ENCODE measurements around the gene SPRED2.

Gene SPRED2

DNA sequence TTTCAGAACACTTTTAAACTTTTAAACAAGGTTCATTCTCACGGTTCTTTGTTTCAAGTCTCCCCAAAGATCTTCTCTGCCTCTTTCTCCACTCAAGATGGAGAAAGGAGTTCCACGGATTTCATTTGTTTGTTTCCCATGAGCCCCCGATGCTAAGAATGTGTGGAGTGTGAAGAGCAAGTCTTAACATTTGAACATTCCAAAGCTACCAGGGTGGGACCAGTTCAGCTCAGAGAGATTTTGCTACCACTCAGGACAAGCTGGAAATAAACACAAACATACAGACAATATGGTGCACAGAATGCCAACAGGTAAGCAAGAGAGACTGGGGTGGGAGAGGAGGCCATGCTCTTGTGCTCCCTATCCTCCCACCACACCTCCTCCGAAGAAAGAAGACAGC, 56.7 kb downstream of the SPRED2 start:
- H3K9ac ChIP-seq (ENCODE audit: insufficient read length) = no peak overlapping the region
- DNase-seq (ENCODE audit: low read depth, low spot score) = no peak
- no peak overlapping the region for H3K4me3 ChIP-seq
- TF ChIP-seq FOXP2 (optimal IDR thresholded peaks at IDR 0.05; ENCODE audit: control extremely low read depth, extremely low read length, insufficient read depth) = no peak
- no peak for TF ChIP-seq POLR2AphosphoS5 (IDR thresholded peaks at IDR 0.05; ENCODE audit: borderline replicate concordance, low read depth, low read length)
- no peak for TF ChIP-seq EZH2 (IDR thresholded peaks at IDR 0.05)
- no peak overlapping the region for H3K27ac ChIP-seq
- no peaks in the 10 kb centered on the region for H3K36me3 ChIP-seq (ENCODE audit: insufficient read depth, low read length)
- H3K9me3 ChIP-seq (ENCODE audit: low read depth, low read length) = no peaks in the 10 kb centered on the region

GRCh38 chr2:65374999-65375398, 57.4 kb downstream of the SPRED2 start:
- Histone ChIP-seq H3K4me3 (no peak overlapping the region), H3K36me3 (ENCODE audit: insufficient read depth, low read length) (no peaks in the 10 kb centered on the region), H3K9ac (ENCODE audit: insufficient read length) (no peak overlapping the region), H3K9me3 (ENCODE audit: low read depth, low read length) (no peaks in the 10 kb centered on the region), H3K27ac (no peak overlapping the region)
- no peak for TF ChIP-seq FOXP2 (optimal IDR thresholded peaks at IDR 0.05; ENCODE audit: control extremely low read depth, extremely low read length, insufficient read depth)
- TF ChIP-seq EZH2 (IDR thresholded peaks at IDR 0.05) = no peak
- no peak for TF ChIP-seq POLR2AphosphoS5 (IDR thresholded peaks at IDR 0.05; ENCODE audit: borderline replicate concordance, low read depth, low read length)
- DNase-seq (ENCODE audit: low read depth, low spot score) = no peak

DNA sequence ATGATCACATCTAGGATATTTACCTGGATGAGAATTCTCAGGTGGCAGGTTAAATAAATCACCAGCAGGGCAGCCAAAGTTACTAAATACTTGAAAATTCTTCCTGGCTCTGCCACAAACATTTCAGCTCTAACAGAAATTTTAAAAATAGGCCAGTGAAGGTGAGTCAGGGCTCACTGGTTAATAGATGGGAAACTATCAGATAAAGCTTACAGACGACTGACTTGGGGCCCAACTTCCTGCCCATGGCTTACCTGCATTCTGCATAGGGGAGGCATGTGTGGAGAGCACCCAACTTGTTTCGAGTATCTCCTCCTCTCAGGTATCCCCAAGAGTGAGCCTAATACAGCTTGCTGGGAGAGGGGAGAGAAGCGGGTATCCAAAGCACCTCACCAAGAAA, 57.8 kb downstream of the SPRED2 start:
- H3K9ac ChIP-seq (ENCODE audit: insufficient read length) = no peak overlapping the region
- no peak overlapping the region for H3K27ac ChIP-seq
- no peak for DNase-seq (ENCODE audit: low read depth, low spot score)
- no peaks in the 10 kb centered on the region for H3K36me3 ChIP-seq (ENCODE audit: insufficient read depth, low read length)
- TF ChIP-seq POLR2AphosphoS5 (IDR thresholded peaks at IDR 0.05; ENCODE audit: borderline replicate concordance, low read depth, low read length) (no peak), EZH2 (IDR thresholded peaks at IDR 0.05) (no peak), FOXP2 (optimal IDR thresholded peaks at IDR 0.05; ENCODE audit: control extremely low read depth, extremely low read length, insufficient read depth) (no peak)
- H3K4me3 ChIP-seq = no peak overlapping the region
- H3K9me3 ChIP-seq (ENCODE audit: low read depth, low read length) = no peaks in the 10 kb centered on the region

GRCh38 chr2:65373365-65373918, 59.0 kb downstream of the SPRED2 start:
- no peak for DNase-seq (ENCODE audit: low read depth, low spot score)
- Histone ChIP-seq H3K36me3 (ENCODE audit: insufficient read depth, low read length) (no peaks in the 10 kb centered on the region), H3K27ac (no peak overlapping the region), H3K9me3 (ENCODE audit: low read depth, low read length) (no peaks in the 10 kb centered on the region), H3K4me3 (no peak overlapping the region), H3K9ac (ENCODE audit: insufficient read length) (no peak overlapping the region)
- TF ChIP-seq EZH2 (IDR thresholded peaks at IDR 0.05) = no peak
- TF ChIP-seq FOXP2 (optimal IDR thresholded peaks at IDR 0.05; ENCODE audit: control extremely low read depth, extremely low read length, insufficient read depth) = no peak
- TF ChIP-seq POLR2AphosphoS5 (IDR thresholded peaks at IDR 0.05; ENCODE audit: borderline replicate concordance, low read depth, low read length) = no peak

DNA sequence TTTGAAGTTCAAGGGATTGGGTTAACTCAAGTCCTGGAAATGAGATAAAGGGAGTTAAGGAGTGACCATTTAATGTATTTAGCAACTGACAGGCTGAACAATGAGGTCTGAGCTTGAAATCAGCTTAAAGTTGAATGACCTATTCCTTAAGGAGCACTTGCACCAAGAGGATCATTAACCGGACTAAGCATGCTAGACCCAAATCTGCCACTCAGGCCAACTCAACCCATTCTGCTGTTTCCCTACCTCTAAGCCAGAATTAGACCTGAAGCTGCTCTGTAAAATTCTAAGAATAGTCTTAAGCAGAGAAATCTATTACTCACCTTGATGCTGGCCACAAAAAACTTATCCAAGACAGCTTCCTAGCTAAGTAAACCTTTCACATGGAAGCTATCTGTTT, 59.8 kb downstream of the SPRED2 start:
- no peak for TF ChIP-seq POLR2AphosphoS5 (IDR thresholded peaks at IDR 0.05; ENCODE audit: borderline replicate concordance, low read depth, low read length)
- TF ChIP-seq FOXP2 (optimal IDR thresholded peaks at IDR 0.05; ENCODE audit: control extremely low read depth, extremely low read length, insufficient read depth) = no peak
- TF ChIP-seq EZH2 (IDR thresholded peaks at IDR 0.05) = no peak
- DNase-seq (ENCODE audit: low read depth, low spot score) = no peak
- Histone ChIP-seq H3K36me3 (ENCODE audit: insufficient read depth, low read length) (no peaks in the 10 kb centered on the region), H3K4me3 (no peak overlapping the region), H3K27ac (no peak overlapping the region), H3K9ac (ENCODE audit: insufficient read length) (no peak overlapping the region), H3K9me3 (ENCODE audit: low read depth, low read length) (no peaks in the 10 kb centered on the region)

GRCh38 chr2:65371074-65371434, 61.3 kb downstream of the SPRED2 start:
- Histone ChIP-seq H3K9ac (ENCODE audit: insufficient read length) (no peak overlapping the region), H3K36me3 (ENCODE audit: insufficient read depth, low read length) (no peaks in the 10 kb centered on the region), H3K4me3 (no peak overlapping the region), H3K9me3 (ENCODE audit: low read depth, low read length) (no peaks in the 10 kb centered on the region), H3K27ac (no peak overlapping the region)
- no peak for TF ChIP-seq EZH2 (IDR thresholded peaks at IDR 0.05)
- TF ChIP-seq POLR2AphosphoS5 (IDR thresholded peaks at IDR 0.05; ENCODE audit: borderline replicate concordance, low read depth, low read length) = no peak
- TF ChIP-seq FOXP2 (optimal IDR thresholded peaks at IDR 0.05; ENCODE audit: control extremely low read depth, extremely low read length, insufficient read depth) = no peak
- no peak for DNase-seq (ENCODE audit: low read depth, low spot score)

- Histone ChIP-seq H3K4me3 (no peak overlapping the region), H3K27ac (no peak overlapping the region), H3K9me3 (ENCODE audit: low read depth, low read length) (no peaks in the 10 kb centered on the region), H3K9ac (ENCODE audit: insufficient read length) (no peak overlapping the region), H3K36me3 (ENCODE audit: insufficient read depth, low read length) (no peaks in the 10 kb centered on the region)
- DNase-seq (ENCODE audit: low read depth, low spot score) = no peak
- TF ChIP-seq POLR2AphosphoS5 (IDR thresholded peaks at IDR 0.05; ENCODE audit: borderline replicate concordance, low read depth, low read length) = no peak
- no peak for TF ChIP-seq EZH2 (IDR thresholded peaks at IDR 0.05)
- no peak for TF ChIP-seq FOXP2 (optimal IDR thresholded peaks at IDR 0.05; ENCODE audit: control extremely low read depth, extremely low read length, insufficient read depth)
Measured at GRCh38 chr2:65370387-65371073, 61.9 kb downstream of the SPRED2 start.

- Histone ChIP-seq H3K27ac (no peak overlapping the region), H3K4me3 (no peak overlapping the region), H3K9me3 (ENCODE audit: low read depth, low read length) (no peaks in the 10 kb centered on the region), H3K36me3 (ENCODE audit: insufficient read depth, low read length) (no peaks in the 10 kb centered on the region), H3K9ac (ENCODE audit: insufficient read length) (no peak overlapping the region)
- TF ChIP-seq FOXP2 (optimal IDR thresholded peaks at IDR 0.05; ENCODE audit: control extremely low read depth, extremely low read length, insufficient read depth) (no peak), POLR2AphosphoS5 (IDR thresholded peaks at IDR 0.05; ENCODE audit: borderline replicate concordance, low read depth, low read length) (no peak), EZH2 (IDR thresholded peaks at IDR 0.05) (no peak)
- DNase-seq (ENCODE audit: low read depth, low spot score) = no peak
Measured at GRCh38 chr2:65369980-65370379, 62.4 kb downstream of the SPRED2 start.

DNA sequence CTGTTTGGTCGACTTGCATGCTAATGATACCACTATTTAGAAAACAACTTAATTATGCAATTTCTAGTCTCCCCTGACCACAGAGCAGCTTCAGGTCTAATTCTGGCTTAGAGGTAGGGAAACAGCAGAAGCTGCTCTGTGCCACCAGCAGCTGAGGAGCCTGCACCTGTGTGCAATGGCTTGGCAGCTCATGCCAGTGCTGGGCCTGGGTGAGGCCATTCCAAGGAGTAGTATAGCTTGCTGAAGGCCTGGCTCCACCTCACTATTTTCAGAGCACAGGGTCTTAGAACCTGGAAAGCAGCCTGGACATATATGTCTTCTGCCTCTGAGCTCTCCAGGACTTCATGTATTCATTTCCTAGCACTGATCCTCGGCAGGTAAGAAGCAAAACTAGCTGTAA, 62.8 kb downstream of the SPRED2 start:
- no peak overlapping the region for H3K4me3 ChIP-seq
- TF ChIP-seq EZH2 (IDR thresholded peaks at IDR 0.05) = no peak
- TF ChIP-seq POLR2AphosphoS5 (IDR thresholded peaks at IDR 0.05; ENCODE audit: borderline replicate concordance, low read depth, low read length) = no peak
- H3K27ac ChIP-seq = no peak overlapping the region
- H3K9ac ChIP-seq (ENCODE audit: insufficient read length) = no peak overlapping the region
- no peak for DNase-seq (ENCODE audit: low read depth, low spot score)
- H3K9me3 ChIP-seq (ENCODE audit: low read depth, low read length) = no peaks in the 10 kb centered on the region
- no peaks in the 10 kb centered on the region for H3K36me3 ChIP-seq (ENCODE audit: insufficient read depth, low read length)
